Small intestine (tissue), 7 donors: ENCODE results near the gene ELMO1. TPM values are rescaled to one million over a fixed set of nuclear protein-coding genes. Genes with fewer than 3 reads are reported as not detected.

ENCODE experiments used
- DNase-seq, 2 donors: peaks; one replicate each; pipeline versions ENCODE4 v3.0.0 to v3.0.0-alpha.2; 2013
- FAIRE-seq: peaks from 2 replicates; lab custom pipeline; 2012; peaks lifted over from hg19 to GRCh38; lab: Jason Lieb, UNC
- H3K27ac ChIP-seq, 3 donors: one replicate each; pipeline ENCODE4 v1.5.1; 2013; ENCODE audit warnings: low read length in 2 of 3, mild to moderate bottlenecking in 2 of 3, control low read depth in 1 of 3, inconsistent platforms in 1 of 3, low read depth in 1 of 3, moderate library complexity in 1 of 3
- H3K27me3 ChIP-seq, 3 donors: one replicate each; pipeline ENCODE4 v1.6.1; 2013; ENCODE audit warnings: low read length in 3 of 3, inconsistent platforms in 1 of 3; ENCODE audit not compliant: control insufficient read depth in 3 of 3, insufficient read depth in 3 of 3
- H3K36me3 ChIP-seq, 3 donors: one replicate each; pipeline ENCODE4 v1.6.1; 2013; ENCODE audit warnings: low read length in 3 of 3, inconsistent platforms in 1 of 3, low read depth in 1 of 3, mild to moderate bottlenecking in 1 of 3, moderate library complexity in 1 of 3; ENCODE audit not compliant: control insufficient read depth in 3 of 3, insufficient read depth in 2 of 3
- H3K4me1 ChIP-seq, 3 donors: one replicate each; pipeline ENCODE4 v1.6.1; 2013; ENCODE audit warnings: low read length in 2 of 3, inconsistent platforms in 1 of 3, low read depth in 1 of 3, mild to moderate bottlenecking in 1 of 3, moderate library complexity in 1 of 3; ENCODE audit not compliant: control insufficient read depth in 3 of 3, insufficient read depth in 2 of 3
- H3K4me3 ChIP-seq, 3 donors: one replicate each; pipeline ENCODE4 v1.5.1; 2013; ENCODE audit warnings: low read length in 3 of 3, control low read depth in 1 of 3, inconsistent platforms in 1 of 3, low read depth in 1 of 3, mild to moderate bottlenecking in 1 of 3, moderate library complexity in 1 of 3
- H3K9me3 ChIP-seq, 2 donors: one replicate each; pipeline ENCODE4 v1.6.1; 2013; ENCODE audit warnings: low read depth in 1 of 2, low read length in 1 of 2; ENCODE audit not compliant: control insufficient read depth in 2 of 2, insufficient read depth in 1 of 2
- WGBS, 3 donors: extraction: QIAGEN DNeasy Blood & Tissue Kit; methylation state at CpG; one replicate each; pipeline ENCODE4 v1.1.7; 2013; 5-methylcytosine and 5-hydroxymethylcytosine counted together
- polyA plus RNA-seq, 4 donors: library from polyadenylated mRNA; stranded (reverse) in 3 of 4; unstranded in 1 of 4; fragments of 200-250 nt in 3 of 4; fragments of 120-200 nt in 1 of 4; gene quantifications; one replicate each; pipeline versions ENCODE4 v1.2.1 to v1.2.3, GENCODE V29; 2013
- donor health status: healthy with polysubstance abuse.
- donor health status: control.
- donor health status: control.
- donor health status: Bipolar disorder and iron deficiency.
- donor health status: healthy.

Gene ELMO1
- polyA plus RNA-seq, 4 donors = 1.8 to 9.3 (median 7.3) TPM

DNA sequence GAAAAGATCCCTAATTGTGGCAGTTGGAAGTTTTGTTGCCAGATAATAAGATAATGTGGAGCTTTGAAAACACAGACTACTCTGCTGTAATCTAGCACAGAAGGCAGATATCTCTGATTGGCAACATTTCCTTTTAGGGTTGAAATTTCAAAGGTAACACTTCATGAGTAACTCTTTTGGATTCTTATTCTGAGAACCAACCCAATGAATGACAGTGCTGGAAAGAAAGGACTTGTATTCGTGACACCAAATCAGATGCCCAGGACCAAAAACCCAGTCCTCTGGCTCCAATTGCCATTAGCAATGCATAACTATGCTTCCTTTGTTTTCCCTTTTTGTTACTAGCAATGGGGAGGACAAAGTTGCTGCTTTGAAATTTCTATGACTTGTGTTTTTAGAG, 41.0 kb upstream of the ELMO1 start:
- Histone ChIP-seq H3K36me3 (no peaks in the 10 kb centered on the region), H3K9me3 (no peaks in the 10 kb centered on the region), H3K4me1 (no peaks in the 10 kb centered on the region), H3K27ac (no peak overlapping the region), H3K4me3 (no peak overlapping the region), H3K27me3 (no peaks in the 10 kb centered on the region)
- DNase-seq = no peak
- FAIRE-seq = no peak
- 32 to 64% (median 55%) methylated on average over 1 of the region's 1 CpG for WGBS, 3 donors

DNA sequence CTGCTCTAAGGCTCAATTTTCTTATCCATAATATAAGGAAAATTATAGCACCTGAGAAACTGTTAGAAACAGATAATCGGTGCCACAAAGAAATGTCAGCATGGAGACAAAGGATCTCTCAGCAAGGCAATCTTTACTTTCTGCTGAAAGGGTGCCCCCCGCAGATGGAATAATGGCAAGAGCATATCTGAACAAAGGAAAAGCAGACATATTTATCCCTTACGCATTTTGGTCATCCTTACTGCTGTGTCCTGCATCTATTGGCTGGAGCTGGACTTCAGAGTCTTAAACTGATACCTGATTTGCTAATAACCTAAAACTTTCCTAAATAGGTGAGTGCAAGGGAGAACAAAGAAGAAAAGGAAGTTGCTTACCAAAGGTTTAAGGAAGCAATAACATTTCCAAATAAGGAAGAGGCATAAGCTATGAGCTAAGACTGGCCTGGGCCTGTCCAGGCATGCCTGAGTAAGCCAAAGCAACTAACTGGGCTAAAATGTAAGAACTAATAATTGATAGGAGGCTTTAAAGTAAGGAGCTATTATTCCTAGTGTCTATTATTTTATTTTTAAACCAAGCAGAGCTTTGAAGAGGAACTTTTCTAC, 39.6 kb upstream of the ELMO1 start:
- Histone ChIP-seq H3K36me3 (no peaks in the 10 kb centered on the region), H3K4me1 (no peaks in the 10 kb centered on the region), H3K27ac (no peak overlapping the region), H3K27me3 (no peaks in the 10 kb centered on the region), H3K4me3 (no peak overlapping the region), H3K9me3 (no peaks in the 10 kb centered on the region)
- WGBS, 3 donors = 96 to 99% (median 96%) methylated on average over 3 of the region's 3 CpGs
- FAIRE-seq (no peak), DNase-seq (no peak)

DNA sequence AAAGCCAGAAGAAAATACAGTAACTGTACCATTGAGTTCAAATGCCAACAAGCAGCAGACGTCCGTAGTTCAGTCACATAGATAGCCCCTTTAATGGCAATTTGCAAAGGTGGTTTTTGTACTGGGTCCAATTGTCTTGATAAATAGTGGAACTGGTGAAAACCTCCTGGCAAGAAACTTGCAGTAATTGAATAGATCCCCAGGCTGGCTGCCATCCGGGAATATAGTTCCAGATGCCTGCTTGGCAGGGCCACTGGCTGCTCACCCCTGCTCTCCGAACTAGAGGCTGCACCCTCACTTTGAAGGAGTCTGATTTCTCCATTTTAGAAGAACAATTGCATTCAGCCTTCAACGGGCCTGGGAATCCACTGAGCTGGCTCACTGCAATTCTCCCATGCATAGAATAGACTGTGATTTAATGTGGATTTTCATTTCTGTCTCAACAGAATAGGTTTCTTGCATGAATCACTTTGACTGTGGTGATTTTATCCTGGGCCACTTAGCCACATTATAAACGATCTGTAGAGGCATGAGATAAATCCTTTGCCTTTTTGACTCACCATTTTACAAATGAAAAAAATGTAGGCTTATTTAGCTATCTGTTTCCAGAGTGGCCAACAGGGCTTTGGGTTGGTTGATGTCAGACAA, 35.9 kb upstream of the ELMO1 start:
- Histone ChIP-seq H3K4me1 (no peaks in the 10 kb centered on the region), H3K9me3 (no peaks in the 10 kb centered on the region), H3K27ac (no peak overlapping the region), H3K4me3 (no peak overlapping the region), H3K27me3 (peaks cover 0 to 4% (median 0%) of the 10 kb centered on the region in 3 donors), H3K36me3 (no peaks in the 10 kb centered on the region)
- WGBS, 3 donors = 67 to 80% (median 70%) methylated on average over 6 of the region's 6 CpGs
- FAIRE-seq (no peak), DNase-seq (no peak)

DNA sequence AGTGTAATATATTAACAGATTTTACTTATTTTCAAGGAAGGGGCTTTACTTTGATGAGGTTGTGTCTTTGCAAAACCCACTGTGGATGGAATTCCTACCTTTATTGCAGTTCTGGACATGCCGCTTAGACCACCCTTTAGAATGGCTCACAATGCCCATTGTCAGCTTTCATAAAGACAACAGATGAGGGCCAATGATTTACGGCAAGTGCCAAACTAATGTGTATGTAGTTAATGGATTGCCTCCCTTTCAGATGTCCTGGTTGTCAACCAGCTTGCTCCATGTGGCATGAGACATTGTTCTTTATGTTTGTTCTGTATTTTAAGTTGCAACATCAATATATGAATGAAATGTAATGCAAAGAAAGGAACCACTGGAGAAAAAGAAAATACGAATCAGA, 35.0 kb upstream of the ELMO1 start:
- WGBS, 3 donors = 61 to 86% (median 73%) methylated on average over 3 of the region's 3 CpGs
- H3K9me3 ChIP-seq = no peaks in the 10 kb centered on the region
- H3K27me3 ChIP-seq = peaks cover 0 to 4% (median 0%) of the 10 kb centered on the region in 3 donors
- no peak overlapping the region for H3K4me3 ChIP-seq
- H3K27ac ChIP-seq = no peak overlapping the region
- no peaks in the 10 kb centered on the region for H3K36me3 ChIP-seq
- H3K4me1 ChIP-seq = no peaks in the 10 kb centered on the region
- DNase-seq (no peak), FAIRE-seq (no peak)

DNA sequence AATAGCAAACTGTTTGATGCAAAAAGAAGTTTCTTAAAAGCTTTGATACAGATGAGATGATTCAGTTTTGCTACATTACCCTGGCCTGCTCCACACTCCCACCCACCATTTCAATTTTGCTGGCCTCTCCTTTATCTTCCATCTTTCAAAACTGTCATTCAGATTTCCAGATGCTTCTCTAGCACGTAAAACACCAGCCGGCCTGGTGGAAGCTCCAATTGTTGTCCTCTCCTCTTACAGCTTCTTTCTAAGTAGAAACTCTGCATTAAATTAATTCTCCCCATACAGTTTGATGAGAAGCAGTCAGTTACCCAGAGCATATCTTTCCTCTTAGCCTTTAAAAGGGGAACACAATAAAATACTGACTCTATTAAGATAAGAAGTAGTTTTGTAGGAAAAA, 34.3 kb upstream of the ELMO1 start:
- FAIRE-seq = no peak
- H3K27ac ChIP-seq = no peak overlapping the region
- no peaks in the 10 kb centered on the region for H3K36me3 ChIP-seq
- H3K9me3 ChIP-seq = no peaks in the 10 kb centered on the region
- WGBS, 3 donors = 78 to 83% (median 81%) methylated on average over 2 of the region's 2 CpGs
- H3K4me1 ChIP-seq = no peaks in the 10 kb centered on the region
- DNase-seq = no peak
- no peak overlapping the region for H3K4me3 ChIP-seq
- H3K27me3 ChIP-seq = peaks cover 0 to 4% (median 0%) of the 10 kb centered on the region in 3 donors

DNA sequence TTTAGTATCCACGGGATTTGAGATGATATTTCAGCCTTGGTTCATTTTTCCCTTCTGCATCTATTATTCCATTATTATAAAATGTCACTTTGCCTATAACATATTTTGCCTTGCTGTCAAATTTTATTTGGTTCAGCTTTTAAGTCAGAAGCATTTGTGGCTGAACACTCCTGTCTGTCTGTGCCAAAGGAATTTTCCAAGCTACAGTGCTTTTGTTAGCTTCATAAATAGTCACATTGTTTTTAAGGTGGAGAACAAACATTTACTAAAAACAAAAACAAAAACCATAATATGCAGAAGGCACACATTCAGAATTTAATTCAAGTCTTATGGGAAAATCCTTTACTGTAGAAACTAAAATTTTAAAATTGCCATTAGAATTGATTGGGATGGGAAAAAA, 33.8 kb upstream of the ELMO1 start:
- Histone ChIP-seq H3K27me3 (peaks cover 0 to 4% (median 0%) of the 10 kb centered on the region in 3 donors), H3K9me3 (no peaks in the 10 kb centered on the region), H3K36me3 (no peaks in the 10 kb centered on the region), H3K4me1 (no peaks in the 10 kb centered on the region), H3K4me3 (no peak overlapping the region), H3K27ac (no peak overlapping the region)
- 67 to 81% (median 72%) methylated on average over 1 of the region's 1 CpG for WGBS, 3 donors
- no peak for FAIRE-seq
- DNase-seq = no peak

DNA sequence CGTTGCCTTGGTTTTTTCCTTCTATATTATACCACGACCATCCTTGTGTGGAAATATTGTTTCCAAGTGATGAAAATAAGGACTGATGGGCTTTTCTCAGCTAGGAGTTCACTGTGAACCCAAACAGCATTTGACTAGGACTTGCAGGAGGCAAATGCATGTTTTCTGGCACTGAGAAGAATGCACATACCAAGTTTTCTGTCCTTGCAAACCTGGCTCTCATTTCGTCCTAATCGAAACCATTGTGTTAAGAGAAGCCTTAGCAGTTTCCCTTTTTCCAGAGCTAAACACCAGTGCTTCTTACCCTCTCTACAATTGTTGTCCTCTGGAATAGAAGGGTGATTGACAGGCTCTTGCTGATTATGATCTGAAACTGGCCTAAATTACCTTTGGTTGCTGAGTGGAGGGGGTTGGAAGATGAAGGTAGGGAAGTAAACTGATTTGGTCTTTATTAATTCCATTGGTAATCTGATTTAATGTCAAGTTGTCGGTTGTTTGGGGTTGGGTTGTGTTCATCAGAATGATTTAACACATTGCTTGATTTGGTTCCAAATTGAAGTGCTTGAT, 33.1 kb upstream of the ELMO1 start:
- no peaks in the 10 kb centered on the region for H3K36me3 ChIP-seq
- WGBS, 3 donors = 70 to 83% (median 71%) methylated on average over 5 of the region's 5 CpGs
- no peaks in the 10 kb centered on the region for H3K4me1 ChIP-seq
- H3K27ac ChIP-seq = no peak overlapping the region
- no peak overlapping the region for H3K4me3 ChIP-seq
- DNase-seq (no peak), FAIRE-seq (no peak)
- peaks cover 0 to 4% (median 0%) of the 10 kb centered on the region in 3 donors for H3K27me3 ChIP-seq
- no peaks in the 10 kb centered on the region for H3K9me3 ChIP-seq

DNA sequence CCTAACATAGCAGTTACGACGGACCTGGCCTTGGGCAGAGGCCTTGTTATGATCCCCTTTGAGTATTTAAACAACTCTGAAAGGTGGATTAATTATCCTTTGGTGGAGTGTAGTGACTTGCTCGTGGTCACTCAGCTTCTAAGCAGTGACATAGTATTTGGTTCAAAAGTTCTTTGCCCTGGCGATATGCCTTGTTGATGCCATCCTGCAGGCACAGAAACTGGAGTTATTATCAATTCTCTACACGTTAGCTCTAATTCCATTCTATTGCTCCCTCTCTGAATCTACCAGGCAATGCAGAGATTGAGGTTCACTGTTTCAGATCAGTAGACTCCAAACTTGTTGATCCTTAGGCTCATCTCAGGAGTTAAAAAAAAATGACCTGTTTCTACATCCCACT, 32.5 kb upstream of the ELMO1 start:
- Histone ChIP-seq H3K27ac (no peak overlapping the region), H3K36me3 (no peaks in the 10 kb centered on the region), H3K27me3 (peaks cover 0 to 4% (median 0%) of the 10 kb centered on the region in 3 donors), H3K9me3 (no peaks in the 10 kb centered on the region), H3K4me3 (no peak overlapping the region), H3K4me1 (no peaks in the 10 kb centered on the region)
- 67 to 75% (median 74%) methylated on average over 5 of the region's 5 CpGs for WGBS, 3 donors
- no peak for DNase-seq
- FAIRE-seq = no peak
